K562 (cell line): ENCODE results near the gene CCDC87. TPM values are rescaled to one million over a fixed set of nuclear protein-coding genes. Genes with fewer than 3 reads are reported as not detected.

Source experiments
- AFF4 ChIP-seq: sonication (generic); formaldehyde crosslinking; IDR thresholded peaks from 2 replicates; pipeline ENCODE4 v1.8.0; 2023; ENCODE audit warnings: mild to moderate bottlenecking, missing genetic modification reagents
- BRD4 ChIP-seq: fragments of 200-600 bp; sonication (generic); IDR thresholded peaks from 2 replicates; pipeline ENCODE4 v1.6.1; 2017; ENCODE audit warnings: inconsistent platforms
- CBFB ChIP-seq: sonication (generic); formaldehyde crosslinking; IDR thresholded peaks from 2 replicates; pipeline ENCODE4 v1.4.0; 2020; ENCODE audit warnings: mild to moderate bottlenecking, missing genetic modification reagents
- CHD1 ChIP-seq: fragments of 200-600 bp; sonication (generic); IDR thresholded peaks from one replicate; pipeline ENCODE4 v1.6.1; 2012; ENCODE audit warnings: mild to moderate bottlenecking, moderate library complexity, low read length, inconsistent platforms
- EHMT2 ChIP-seq: fragments of 450-650 bp; IDR thresholded peaks from 2 replicates; pipeline ENCODE4 v1.6.1; 2018; ENCODE audit warnings: antibody characterized with exemption
- FIP1L1 ChIP-seq: fragments of 200-400 bp; formaldehyde crosslinking; IDR thresholded peaks from 2 replicates; pipeline ENCODE4 v1.6.1; 2018; ENCODE audit warnings: mild to moderate bottlenecking, low read depth, low read length; ENCODE audit not compliant: poor library complexity, severe bottlenecking
- FOXK1 ChIP-seq: sonication (generic); formaldehyde crosslinking; IDR thresholded peaks from 2 replicates; pipeline ENCODE4 v1.8.0; 2022; ENCODE audit warnings: missing genetic modification reagents, mild to moderate bottlenecking, borderline replicate concordance
- HDAC3 ChIP-seq: fragments of 450-650 bp; IDR thresholded peaks from 2 replicates; pipeline ENCODE4 v1.6.1; 2018; ENCODE audit warnings: borderline replicate concordance, mild to moderate bottlenecking, moderate library complexity; ENCODE audit not compliant: partially characterized antibody
- HDAC6 ChIP-seq: IDR thresholded peaks from 2 replicates; pipeline ENCODE4 v1.6.1; 2012; ENCODE audit warnings: low read depth, mild to moderate bottlenecking, control low read depth, inconsistent platforms, low read length, moderate library complexity
- HDAC8 ChIP-seq: fragments of 450-650 bp; IDR thresholded peaks from 2 replicates; pipeline ENCODE4 v1.6.1; 2016; ENCODE audit warnings: mild to moderate bottlenecking, missing genetic modification characterization, moderate library complexity, missing compliant biosample characterization
- KAT7 ChIP-seq: sonication (generic); formaldehyde crosslinking; IDR thresholded peaks from 2 replicates; pipeline ENCODE4 v1.8.0; 2022; ENCODE audit warnings: missing genetic modification reagents, mild to moderate bottlenecking, borderline replicate concordance
- MAFG ChIP-seq: fragments of 450-650 bp; conservative IDR thresholded peaks from 2 replicates; pipeline ENCODE4 v1.6.1; 2016; ENCODE audit warnings: missing genetic modification characterization, missing compliant biosample characterization
- MEF2D ChIP-seq: conservative IDR thresholded peaks from 2 replicates; pipeline ENCODE4 v1.6.1; 2016; ENCODE audit warnings: low read depth, missing genetic modification characterization, missing compliant biosample characterization
- NRF1 ChIP-seq, 2 experiments: fragments of 450-650 bp; IDR thresholded peaks in 1 of 2; conservative IDR thresholded peaks in 1 of 2; 2 replicates each; pipeline ENCODE4 v1.6.1; 2014; ENCODE audit warnings: mild to moderate bottlenecking in 2 of 2
- PHF21A ChIP-seq: fragments of 450-650 bp; IDR thresholded peaks from 2 replicates; pipeline ENCODE4 v1.6.1; 2017; ENCODE audit warnings: low read depth, borderline replicate concordance
- POLR2A ChIP-seq: fragments of 450-650 bp; conservative IDR thresholded peaks from 2 replicates; pipeline ENCODE4 v1.6.1; 2016
- SMARCB1 ChIP-seq: IDR thresholded peaks from 2 replicates; pipeline ENCODE4 v1.6.1; 2011; ENCODE audit warnings: improper control_type of control experiment, low read depth; ENCODE audit not compliant: insufficient read length
- TGIF2 ChIP-seq: sonication (generic); formaldehyde crosslinking; IDR thresholded peaks from 2 replicates; pipeline ENCODE4 v1.8.1; 2022; ENCODE audit warnings: mild to moderate bottlenecking, missing genetic modification reagents, moderate library complexity
- ZNF133 ChIP-seq: fragments of 250-450 bp; sonication (Bioruptor Pico); IDR thresholded peaks from 2 replicates; pipeline ENCODE4 v1.4.0; 2020; ENCODE audit warnings: mild to moderate bottlenecking
- ZNF165 ChIP-seq: fragments of 250-450 bp; sonication (Bioruptor Pico); IDR thresholded peaks from 2 replicates; pipeline ENCODE4 v1.4.0; 2020; ENCODE audit warnings: borderline replicate concordance
- ZNF217 ChIP-seq: sonication (generic); formaldehyde crosslinking; IDR thresholded peaks from 2 replicates; pipeline ENCODE4 v1.8.0; 2022; ENCODE audit warnings: mild to moderate bottlenecking, missing genetic modification reagents
- ZNF324 ChIP-seq: fragments of 250-450 bp; sonication (Bioruptor Pico); IDR thresholded peaks from 2 replicates; pipeline ENCODE4 v1.4.0; 2020; ENCODE audit warnings: mild to moderate bottlenecking
- ZNF436 ChIP-seq: fragments of 250-450, 450-650 bp; sonication (Bioruptor Pico); formaldehyde crosslinking; IDR thresholded peaks from 2 replicates; pipeline ENCODE4 v1.7.0; 2020; ENCODE audit warnings: mild to moderate bottlenecking
- ZNF445 ChIP-seq: fragments of 250-450 bp; sonication (Bioruptor Pico); IDR thresholded peaks from 2 replicates; pipeline ENCODE4 v1.4.0; 2020; ENCODE audit warnings: low read depth, mild to moderate bottlenecking, moderate library complexity
- ZNF644 ChIP-seq: fragments of 200-800 bp; sonication (Bioruptor generic); IDR thresholded peaks from 2 replicates; pipeline ENCODE4 v1.6.1; 2016; ENCODE audit warnings: low read depth, missing genetic modification characterization, missing compliant biosample characterization
- polyA plus RNA-seq, 8 experiments: library from polyadenylated mRNA; depleted of rRNA in 4 of 8; stranded (reverse) in 5 of 8; unstranded in 3 of 8; fragments of >200 nt; fragmentation: Nextera tagmentation in 2 of 8; fragmentation: Illumina TruSeq in 1 of 8; extraction: Ambion mirVana in 2 of 8; extraction: Trizol in 1 of 8; gene quantifications; 2 replicates each; pipeline versions ENCODE4 v1.2.1 to v1.2.3, GENCODE V29; 2011 to 2014; ENCODE audit warnings: inconsistent platforms in 1 of 8, missing spikeins in 1 of 8
- total RNA-seq, 7 experiments: library from RNA; depleted of rRNA in 6 of 7; stranded (reverse); fragments of >200 nt in 6 of 7; fragmentation: Illumina TruSeq in 2 of 7; extraction: Trizol in 2 of 7; gene quantifications; 2 replicates each; pipeline versions ENCODE4 v1.2.1 to v1.2.3, GENCODE V29; 2011 to 2021; ENCODE audit warnings: low replicate concordance in 1 of 7
- TF ChIP-seq, protein P1 (sequence below): sonication (generic); formaldehyde crosslinking; IDR thresholded peaks from 2 replicates; pipeline ENCODE4 v1.8.1; 2022; ENCODE audit warnings: missing genetic modification reagents

CCDC87 gene
- total and polyA plus RNA-seq, 9 of the 15 experiments (the other 6 are each of a cell fraction or from before 2014, with no cell fraction given): 0.03 to 0.44 (median 0.15) TPM; not detected in 1

DNA sequence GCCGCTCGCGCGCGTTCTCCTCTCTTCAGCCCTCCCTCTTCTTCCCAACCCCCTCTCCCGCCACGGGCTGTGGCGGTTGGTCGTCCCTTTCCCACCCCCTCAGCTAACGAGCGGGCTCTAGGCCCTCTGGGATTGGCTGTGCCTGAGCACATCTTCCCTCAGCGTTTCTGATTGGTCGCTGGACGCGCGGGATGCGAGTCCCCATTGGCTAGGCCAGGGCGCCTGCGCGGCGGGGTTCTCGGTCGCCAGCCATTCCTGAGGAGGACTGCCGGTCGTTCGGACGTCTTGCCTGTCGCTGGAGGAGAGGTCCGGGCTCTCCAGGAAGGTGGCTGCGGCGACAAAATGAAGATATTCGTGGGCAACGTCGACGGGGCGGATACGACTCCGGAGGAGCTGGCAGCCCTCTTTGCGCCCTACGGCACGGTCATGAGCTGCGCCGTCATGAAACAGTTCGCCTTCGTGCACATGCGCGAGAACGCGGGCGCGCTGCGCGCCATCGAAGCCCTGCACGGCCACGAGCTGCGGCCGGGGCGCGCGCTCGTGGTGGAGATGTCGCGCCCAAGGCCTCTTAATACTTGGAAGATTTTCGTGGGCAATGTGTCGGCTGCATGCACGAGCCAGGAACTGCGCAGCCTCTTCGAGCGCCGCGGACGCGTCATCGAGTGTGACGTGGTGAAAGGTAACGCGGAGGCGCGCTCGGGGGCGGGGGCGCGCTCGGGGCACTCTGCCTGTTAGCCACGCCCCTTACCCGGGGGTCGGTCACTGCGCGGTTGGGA is 23.7 kb upstream of the CCDC87 start, which contains the start of gene RBM14 (continued):
- TF ChIP-seq AFF4 (CRISPR knock-in tag): peak; percentile 96
- TF ChIP-seq ZNF445 (CRISPR knock-in tag): no peak
- no peak for TF ChIP-seq ZNF436 (CRISPR knock-in tag)
- TF ChIP-seq ZNF165: peak; percentile 52; the same call in 1 of the 2 replicates
- TF ChIP-seq HDAC3: no peak
- no peak for TF ChIP-seq ZNF133
- peak; percentile 100 for TF ChIP-seq POLR2A
- no peak for TF ChIP-seq MEF2D (tag)
- no peak for TF ChIP-seq BRD4
- peak; percentile 91 for TF ChIP-seq ZNF644 (tag)
- TF ChIP-seq KAT7 (CRISPR knock-in tag): peak; percentile 94; the same call in 1 of the 2 replicates
- peak; percentile 98 for TF ChIP-seq NRF1 (conservative IDR thresholded peaks at IDR 0.05 in 1 of 2, IDR thresholded peaks at IDR 0.05 in 1 of 2)
- peak; percentile 76 for TF ChIP-seq CHD1
- TF ChIP-seq, protein P1, sequence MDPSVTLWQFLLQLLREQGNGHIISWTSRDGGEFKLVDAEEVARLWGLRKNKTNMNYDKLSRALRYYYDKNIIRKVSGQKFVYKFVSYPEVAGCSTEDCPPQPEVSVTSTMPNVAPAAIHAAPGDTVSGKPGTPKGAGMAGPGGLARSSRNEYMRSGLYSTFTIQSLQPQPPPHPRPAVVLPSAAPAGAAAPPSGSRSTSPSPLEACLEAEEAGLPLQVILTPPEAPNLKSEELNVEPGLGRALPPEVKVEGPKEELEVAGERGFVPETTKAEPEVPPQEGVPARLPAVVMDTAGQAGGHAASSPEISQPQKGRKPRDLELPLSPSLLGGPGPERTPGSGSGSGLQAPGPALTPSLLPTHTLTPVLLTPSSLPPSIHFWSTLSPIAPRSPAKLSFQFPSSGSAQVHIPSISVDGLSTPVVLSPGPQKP (CRISPR knock-in tag): no peak
- TF ChIP-seq SMARCB1: no peak
- TF ChIP-seq TGIF2: no peak; the same call in 1 of the 2 replicates
- 0 out of 2 replicates have a peak, but pooled peaks have one; percentile 7 for TF ChIP-seq PHF21A
- TF ChIP-seq EHMT2: no peak
- no peak for TF ChIP-seq ZNF217 (CRISPR knock-in tag)
- TF ChIP-seq FIP1L1: peak; percentile 87
- peak; percentile 17; the same call in 1 of the 2 replicates for TF ChIP-seq CBFB
- no peak for TF ChIP-seq ZNF324 (CRISPR knock-in tag)
- no peak for TF ChIP-seq MAFG (tag)
- TF ChIP-seq HDAC8 (tag): peak; percentile 78
- TF ChIP-seq HDAC6: no peak
- TF ChIP-seq FOXK1: no peak
